ENCODE results near the gene VOPP1. TPM values are rescaled to one million over a fixed set of nuclear protein-coding genes. Genes with fewer than 3 reads are reported as not detected.
"Not testable (repeated sequence)": the region's sequence is repeated elsewhere in the genome, so short reads cannot be mapped to it uniquely, and the experiment has no call there.

VOPP1 gene
- total RNA-seq, 1 experiment from 2014 or later = 60.2 TPM

DNA sequence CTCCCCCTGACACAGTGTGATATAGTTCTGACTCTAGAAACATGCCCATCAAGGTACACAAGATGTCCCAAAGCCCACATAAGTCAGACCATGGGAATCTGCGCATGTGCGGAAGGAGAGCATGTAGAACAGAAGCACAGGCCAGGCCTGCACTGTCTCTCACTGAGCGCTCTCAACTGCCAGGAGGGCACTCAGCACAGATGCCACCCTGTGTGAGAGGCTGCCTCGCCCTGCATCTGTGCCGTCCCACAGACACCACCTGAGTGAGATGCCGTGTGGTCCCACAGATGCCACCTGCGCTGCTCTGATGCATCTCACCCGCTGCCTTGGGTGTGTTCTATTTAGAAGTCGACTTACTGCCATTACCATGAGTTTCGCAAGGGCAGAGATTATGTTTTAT lies 98.4 kb downstream of the VOPP1 start:
- Histone ChIP-seq H3K27ac (ENCODE audit: low read length) (no peak overlapping the region), H3K4me2 (ENCODE audit: low read length) (no peak overlapping the region), H3K79me2 (ENCODE audit: low read length) (no peaks in the 10 kb centered on the region), H3K4me3 (ENCODE audit: low read length) (no peak overlapping the region), H3K9me3 (ENCODE audit: low read length) (no peaks in the 10 kb centered on the region), H3K36me3 (ENCODE audit: low read depth, low read length) (no peaks in the 10 kb centered on the region), H3K9me2 (replicated peaks; ENCODE audit: low read length) (no peaks in the 10 kb centered on the region), H3K4me1 (ENCODE audit: insufficient read depth, low read length) (no peaks in the 10 kb centered on the region), H3F3A (ENCODE audit: low read length, unreplicated experiment) (no peaks in the 10 kb centered on the region), H3K9ac (ENCODE audit: low read length) (no peak overlapping the region), H3K27me3 (ENCODE audit: low read length) (no peaks in the 10 kb centered on the region), H4K20me1 (ENCODE audit: low read length) (no peaks in the 10 kb centered on the region), H2AFZ (ENCODE audit: low read length) (no peak overlapping the region)
- POLR2A ChIA-PET (ENCODE audit: unreplicated experiment) = no interaction called here
- TF ChIP-seq EZH2 (IDR thresholded peaks at IDR 0.05; ENCODE audit: low read length, unreplicated experiment) (no peak), EZH2phosphoT487 (IDR thresholded peaks at IDR 0.05; ENCODE audit: borderline replicate concordance, low read length) (no peak), CTCF (conservative IDR thresholded peaks at IDR 0.05; ENCODE audit: low read depth, low read length) (no peak)
- ATAC-seq = no peak
- no TSS peak for BruUV-seq (replicated peaks)
- intact Hi-C loops (cut with micrococcal nuclease) = no loop called here
- no peak for DNase-seq
- CTCF ChIA-PET = no interaction called here

- Histone ChIP-seq H3K9me3 (ENCODE audit: low read length) (no peaks in the 10 kb centered on the region), H3K9ac (ENCODE audit: low read length) (no peak overlapping the region), H3K4me3 (ENCODE audit: low read length) (no peak overlapping the region), H3K27me3 (ENCODE audit: low read length) (no peaks in the 10 kb centered on the region), H3F3A (ENCODE audit: low read length, unreplicated experiment) (no peaks in the 10 kb centered on the region), H3K79me2 (ENCODE audit: low read length) (no peaks in the 10 kb centered on the region), H3K4me1 (ENCODE audit: insufficient read depth, low read length) (no peaks in the 10 kb centered on the region), H2AFZ (ENCODE audit: low read length) (no peak overlapping the region), H3K27ac (ENCODE audit: low read length) (no peak overlapping the region), H3K36me3 (ENCODE audit: low read depth, low read length) (no peaks in the 10 kb centered on the region), H3K9me2 (replicated peaks; ENCODE audit: low read length) (no peaks in the 10 kb centered on the region), H3K4me2 (ENCODE audit: low read length) (no peak overlapping the region), H4K20me1 (ENCODE audit: low read length) (no peaks in the 10 kb centered on the region)
- no TSS peak for BruUV-seq (replicated peaks)
- ATAC-seq (no peak), DNase-seq (no peak)
- ChIA-PET CTCF (no interaction called here), POLR2A (ENCODE audit: unreplicated experiment) (no interaction called here)
- TF ChIP-seq EZH2 (IDR thresholded peaks at IDR 0.05; ENCODE audit: low read length, unreplicated experiment) = no peak
- intact Hi-C loops (cut with micrococcal nuclease) = no loop called here
These were observed 99.2 kb downstream of the VOPP1 start for GRCh38 chr7:55472928-55473725.

DNA sequence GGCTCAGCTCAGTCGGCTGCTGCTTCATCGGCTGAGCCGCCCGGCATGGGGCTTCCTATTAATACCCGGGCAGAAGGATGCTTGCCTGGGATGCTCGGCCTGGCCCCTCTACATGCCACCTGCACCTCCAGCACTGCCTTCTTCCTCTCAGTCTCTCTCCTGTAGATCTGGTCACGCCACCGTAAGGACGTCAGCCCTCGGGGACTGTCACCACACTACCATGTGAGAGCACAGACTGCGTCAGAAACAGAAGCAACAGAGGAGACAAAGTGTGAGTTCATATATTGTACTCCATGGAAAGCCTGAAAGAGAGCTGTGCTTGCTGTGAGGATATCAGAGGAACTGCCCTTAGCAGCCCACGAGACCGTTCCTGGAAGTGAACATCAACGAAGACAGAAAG lies 99.9 kb downstream of the VOPP1 start:
- H3K27ac ChIP-seq (ENCODE audit: low read length); H2AFZ ChIP-seq (ENCODE audit: low read length); H3K79me2 ChIP-seq (ENCODE audit: low read length); ATAC-seq; DNase-seq; H3K9ac ChIP-seq (ENCODE audit: low read length); H3K4me2 ChIP-seq (ENCODE audit: low read length); intact Hi-C loops (cut with micrococcal nuclease); H3K9me2 ChIP-seq (replicated peaks; ENCODE audit: low read length); H3K36me3 ChIP-seq (ENCODE audit: low read depth, low read length); BruUV-seq (replicated peaks); H3K4me3 ChIP-seq (ENCODE audit: low read length); H3K27me3 ChIP-seq (ENCODE audit: low read length); H3F3A ChIP-seq (ENCODE audit: low read length, unreplicated experiment); H4K20me1 ChIP-seq (ENCODE audit: low read length); H3K4me1 ChIP-seq (ENCODE audit: insufficient read depth, low read length); CTCF ChIA-PET; H3K9me3 ChIP-seq (ENCODE audit: low read length); POLR2A ChIA-PET (ENCODE audit: unreplicated experiment): not testable (repeated sequence)

- DNase-seq; H2AFZ ChIP-seq (ENCODE audit: low read length); H3K4me1 ChIP-seq (ENCODE audit: insufficient read depth, low read length); BruUV-seq (replicated peaks); intact Hi-C loops (cut with micrococcal nuclease); H3K27ac ChIP-seq (ENCODE audit: low read length); H4K20me1 ChIP-seq (ENCODE audit: low read length); H3F3A ChIP-seq (ENCODE audit: low read length, unreplicated experiment); H3K9ac ChIP-seq (ENCODE audit: low read length); H3K4me3 ChIP-seq (ENCODE audit: low read length); CTCF ChIA-PET; H3K27me3 ChIP-seq (ENCODE audit: low read length); H3K9me2 ChIP-seq (replicated peaks; ENCODE audit: low read length); ATAC-seq; H3K79me2 ChIP-seq (ENCODE audit: low read length); POLR2A ChIA-PET (ENCODE audit: unreplicated experiment); H3K36me3 ChIP-seq (ENCODE audit: low read depth, low read length); H3K4me2 ChIP-seq (ENCODE audit: low read length); H3K9me3 ChIP-seq (ENCODE audit: low read length): not testable (repeated sequence)
These were observed 100.7 kb downstream of the VOPP1 start for GRCh38 chr7:55471594-55471993.
